Cardiac fibroblast (primary cell): ENCODE data around the gene CLCN4.

Source experiments
- DNase-seq, 2 donors: peaks; one replicate each; pipeline versions ENCODE4 v3.0.0 to v3.0.0-alpha.2; 2010; ENCODE audit warnings: low read depth in 2 of 2
- H3K4me3 ChIP-seq, 2 donors: replicated peaks in 1 of 2; 1 replicate in 1 of 2; 2 replicates in 1 of 2; pipeline ENCODE4 v1.5.1; 2011; ENCODE audit warnings: low read depth in 2 of 2, low read length in 2 of 2, mild to moderate bottlenecking in 2 of 2, moderate library complexity in 1 of 2
- TF ChIP-seq, protein P1 (sequence below): IDR thresholded peaks from one replicate; pipeline ENCODE4 v1.5.1; 2011; ENCODE audit warnings: low read depth, mild to moderate bottlenecking, low read length, inconsistent platforms

Gene CLCN4

DNA sequence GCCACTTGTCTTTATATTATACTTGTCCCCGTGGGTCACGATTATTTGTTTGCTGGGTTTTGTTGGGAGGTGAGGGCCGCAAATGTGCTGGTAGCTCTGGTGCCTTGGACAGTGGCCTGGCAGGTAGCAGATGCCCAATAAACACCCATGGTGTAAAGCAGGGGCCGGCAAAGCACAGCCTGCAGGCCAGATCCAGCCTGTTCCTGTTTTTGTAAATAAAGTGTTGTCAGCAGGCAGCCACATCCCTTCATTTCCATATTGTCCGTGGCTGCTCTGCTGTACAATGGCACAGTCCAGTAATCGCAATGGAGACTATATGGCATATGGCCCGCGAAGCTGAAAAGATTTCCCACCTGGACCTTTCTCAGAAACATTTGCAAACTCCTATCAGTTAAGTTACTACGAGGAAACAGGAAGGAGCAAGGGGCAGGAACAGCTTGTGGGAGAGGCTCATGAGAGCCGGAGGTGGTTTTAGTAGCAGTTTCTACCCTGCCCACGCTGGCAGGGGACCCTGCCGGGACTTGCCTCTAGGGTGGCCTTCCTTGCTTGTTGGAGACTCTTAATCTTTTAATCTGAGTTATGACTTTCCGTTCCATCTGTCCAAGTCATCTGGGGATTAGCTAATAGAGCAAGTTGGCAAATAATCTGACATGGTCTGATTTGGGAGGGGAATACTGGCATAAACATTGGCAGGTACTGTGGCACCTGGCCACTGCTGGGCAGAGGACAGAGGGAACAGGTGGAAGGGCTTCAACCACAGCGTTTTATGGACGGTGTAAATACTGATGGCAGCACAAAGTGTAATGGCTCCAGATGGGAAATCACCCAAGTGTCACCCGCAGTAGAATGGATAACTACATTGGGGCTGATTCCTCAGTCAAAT, 19.6 kb downstream of the CLCN4 start:
- no peak overlapping the region for H3K4me3 ChIP-seq
- TF ChIP-seq, protein P1, sequence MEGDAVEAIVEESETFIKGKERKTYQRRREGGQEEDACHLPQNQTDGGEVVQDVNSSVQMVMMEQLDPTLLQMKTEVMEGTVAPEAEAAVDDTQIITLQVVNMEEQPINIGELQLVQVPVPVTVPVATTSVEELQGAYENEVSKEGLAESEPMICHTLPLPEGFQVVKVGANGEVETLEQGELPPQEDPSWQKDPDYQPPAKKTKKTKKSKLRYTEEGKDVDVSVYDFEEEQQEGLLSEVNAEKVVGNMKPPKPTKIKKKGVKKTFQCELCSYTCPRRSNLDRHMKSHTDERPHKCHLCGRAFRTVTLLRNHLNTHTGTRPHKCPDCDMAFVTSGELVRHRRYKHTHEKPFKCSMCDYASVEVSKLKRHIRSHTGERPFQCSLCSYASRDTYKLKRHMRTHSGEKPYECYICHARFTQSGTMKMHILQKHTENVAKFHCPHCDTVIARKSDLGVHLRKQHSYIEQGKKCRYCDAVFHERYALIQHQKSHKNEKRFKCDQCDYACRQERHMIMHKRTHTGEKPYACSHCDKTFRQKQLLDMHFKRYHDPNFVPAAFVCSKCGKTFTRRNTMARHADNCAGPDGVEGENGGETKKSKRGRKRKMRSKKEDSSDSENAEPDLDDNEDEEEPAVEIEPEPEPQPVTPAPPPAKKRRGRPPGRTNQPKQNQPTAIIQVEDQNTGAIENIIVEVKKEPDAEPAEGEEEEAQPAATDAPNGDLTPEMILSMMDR = no peak
- DNase-seq = no peak

DNA sequence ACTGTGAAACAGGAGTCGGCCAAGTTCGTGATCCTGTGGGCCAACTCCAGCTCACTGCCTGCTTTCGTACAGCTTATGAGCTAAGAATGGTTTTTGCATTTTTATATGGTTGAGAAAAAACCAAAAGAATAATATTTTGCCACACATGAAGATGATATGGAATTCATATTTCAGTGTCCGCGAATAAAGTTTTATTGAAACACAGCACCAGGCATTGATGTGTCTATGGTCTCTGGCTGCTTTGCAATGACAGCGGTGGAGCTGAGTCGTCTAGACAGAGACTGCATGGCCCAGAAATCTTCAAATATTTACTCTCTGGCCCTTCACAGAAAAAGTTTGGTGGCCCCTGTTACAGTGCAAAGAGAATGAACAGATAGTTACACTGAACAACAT, 20.2 kb downstream of the CLCN4 start:
- DNase-seq = no peak
- H3K4me3 ChIP-seq = no peak overlapping the region
- TF ChIP-seq, protein P1 = no peak

- TF ChIP-seq, protein P1 = no peak
- peak in 1 of 2 donors; percentile 43 for DNase-seq
- no peak overlapping the region for H3K4me3 ChIP-seq
Measured at GRCh38 chrX:10177601-10178000, 20.8 kb downstream of the CLCN4 start.

GRCh38 chrX:10178866-10179463, 22.2 kb downstream of the CLCN4 start:
- TF ChIP-seq, protein P1 = no peak
- no peak for DNase-seq
- no peak overlapping the region for H3K4me3 ChIP-seq

GRCh38 chrX:10183760-10184159, 27.0 kb downstream of the CLCN4 start:
- TF ChIP-seq, protein P1 = no peak
- no peak overlapping the region for H3K4me3 ChIP-seq
- no peak for DNase-seq

DNA sequence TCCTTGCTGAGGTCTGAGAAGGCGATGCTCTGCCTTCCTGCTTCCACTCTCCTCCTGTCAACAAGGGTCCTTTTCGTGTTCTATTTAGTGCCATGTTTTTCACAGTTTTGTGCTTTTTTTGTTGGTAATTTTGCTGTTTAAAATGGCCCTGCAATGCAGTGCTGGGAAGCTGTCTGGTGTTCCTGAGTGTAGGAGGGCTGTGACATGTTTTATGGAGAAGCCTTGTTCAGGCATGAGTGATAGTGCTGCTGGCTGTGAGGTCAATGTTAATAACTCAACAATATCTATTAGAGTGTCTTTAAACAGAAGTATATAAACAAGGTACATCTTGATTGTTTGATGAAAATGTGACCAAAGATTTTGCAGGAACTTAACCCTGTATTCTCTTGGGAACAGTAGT, 27.6 kb downstream of the CLCN4 start:
- TF ChIP-seq, protein P1 = no peak
- H3K4me3 ChIP-seq = no peak overlapping the region
- no peak for DNase-seq
